Measurements from ENCODE around the gene ZNF14.

Gene ZNF14

DNA sequence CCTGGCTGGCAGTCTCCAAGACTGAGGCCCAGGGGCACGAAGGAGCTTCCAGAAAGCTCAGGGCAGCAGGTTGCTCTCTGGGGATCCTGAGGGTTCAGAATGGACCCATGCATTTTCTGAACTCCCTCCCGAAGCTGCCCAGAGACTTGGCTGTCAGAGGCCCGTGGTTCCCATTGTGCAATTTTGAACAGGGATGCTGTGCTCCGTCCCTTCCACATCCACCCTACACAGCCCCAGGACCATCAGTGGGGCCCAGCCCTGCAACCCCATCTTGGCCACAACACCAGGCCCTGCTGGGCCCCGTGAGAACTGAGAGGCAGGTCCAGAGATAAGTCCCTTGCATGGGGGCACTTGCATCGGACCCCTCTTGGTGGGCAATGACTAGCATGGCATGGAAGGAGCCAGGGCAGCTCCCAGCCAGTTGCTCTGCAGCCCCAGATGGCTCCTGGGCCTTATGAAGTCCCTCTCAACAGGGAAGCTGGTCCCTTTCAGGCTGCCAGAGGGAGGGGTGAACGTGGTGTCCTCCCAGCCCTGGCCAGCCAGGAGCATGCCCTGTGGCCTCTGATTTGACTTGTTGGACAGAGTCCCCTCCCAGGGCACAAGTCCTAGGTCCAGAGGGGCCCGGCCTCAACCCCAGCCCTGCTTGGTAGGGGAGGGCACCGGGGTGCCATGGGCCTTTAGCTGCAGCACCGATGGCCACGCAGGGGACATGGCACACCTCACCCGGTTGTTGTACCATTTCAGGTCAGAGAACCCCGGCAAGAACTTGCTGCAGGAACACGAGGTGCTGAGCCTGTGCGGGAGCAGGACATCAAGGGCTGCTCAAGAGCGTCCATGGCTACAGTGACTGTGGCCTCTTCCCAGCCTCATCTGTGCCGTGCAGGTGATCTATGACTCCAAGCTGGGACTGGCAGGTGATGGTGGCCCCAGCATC, 17.3 kb upstream of the ZNF14 start:
- ChIA-PET CTCF (no interaction called here), POLR2A (ENCODE audit: low non-redundant PET) (interaction anchor here (0.6 kb wide), 1 partner anchor 8 kb away, joined by 4 read pairs; no protein-coding TSS in a partner anchor)
- DNase-seq (ENCODE audit: low spot score) = no peak
- no peak overlapping the region for H3K27ac ChIP-seq
- TF ChIP-seq, protein P1, sequence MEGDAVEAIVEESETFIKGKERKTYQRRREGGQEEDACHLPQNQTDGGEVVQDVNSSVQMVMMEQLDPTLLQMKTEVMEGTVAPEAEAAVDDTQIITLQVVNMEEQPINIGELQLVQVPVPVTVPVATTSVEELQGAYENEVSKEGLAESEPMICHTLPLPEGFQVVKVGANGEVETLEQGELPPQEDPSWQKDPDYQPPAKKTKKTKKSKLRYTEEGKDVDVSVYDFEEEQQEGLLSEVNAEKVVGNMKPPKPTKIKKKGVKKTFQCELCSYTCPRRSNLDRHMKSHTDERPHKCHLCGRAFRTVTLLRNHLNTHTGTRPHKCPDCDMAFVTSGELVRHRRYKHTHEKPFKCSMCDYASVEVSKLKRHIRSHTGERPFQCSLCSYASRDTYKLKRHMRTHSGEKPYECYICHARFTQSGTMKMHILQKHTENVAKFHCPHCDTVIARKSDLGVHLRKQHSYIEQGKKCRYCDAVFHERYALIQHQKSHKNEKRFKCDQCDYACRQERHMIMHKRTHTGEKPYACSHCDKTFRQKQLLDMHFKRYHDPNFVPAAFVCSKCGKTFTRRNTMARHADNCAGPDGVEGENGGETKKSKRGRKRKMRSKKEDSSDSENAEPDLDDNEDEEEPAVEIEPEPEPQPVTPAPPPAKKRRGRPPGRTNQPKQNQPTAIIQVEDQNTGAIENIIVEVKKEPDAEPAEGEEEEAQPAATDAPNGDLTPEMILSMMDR (conservative IDR thresholded peaks at IDR 0.05; ENCODE audit: low read depth) = no peak

DNA sequence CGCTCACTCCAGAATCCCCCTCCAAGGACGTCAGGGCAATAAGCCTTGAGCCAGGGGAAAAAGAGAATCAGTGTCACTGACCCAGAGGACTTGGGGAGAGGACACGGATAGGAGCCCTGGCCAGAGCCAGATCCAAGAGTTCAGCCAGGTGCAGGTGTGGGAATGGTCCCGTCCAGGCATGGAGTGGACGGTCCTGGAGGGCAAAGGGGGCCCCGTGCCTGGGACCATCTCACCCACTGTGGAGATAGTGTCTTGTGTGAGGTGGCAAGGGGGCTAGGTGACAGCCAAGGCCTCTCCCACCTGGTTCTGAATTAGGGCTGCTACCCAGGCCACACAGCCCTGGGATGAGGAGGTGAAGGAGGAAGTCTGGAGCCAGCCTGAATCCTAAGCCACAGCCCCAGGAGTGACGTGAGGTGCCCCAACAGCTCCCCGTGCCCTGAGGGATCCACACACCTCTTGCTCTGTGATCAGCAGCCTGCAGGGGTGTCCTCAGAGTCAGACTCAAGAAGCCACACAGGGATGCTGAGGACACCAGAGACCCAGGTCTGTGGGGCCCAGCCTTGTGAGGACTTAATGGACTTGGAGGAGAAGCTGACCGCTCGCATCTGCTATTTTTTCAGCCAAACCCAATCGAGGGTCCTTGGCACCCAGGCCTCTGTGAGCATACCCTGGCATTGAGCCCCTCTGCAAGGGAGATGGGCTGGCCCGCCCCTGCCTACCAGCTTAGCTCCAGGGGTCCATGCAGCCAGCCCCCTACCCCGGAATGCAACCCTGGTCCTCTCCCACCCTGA, 16.4 kb upstream of the ZNF14 start:
- ChIA-PET CTCF (no interaction called here), POLR2A (ENCODE audit: low non-redundant PET) (interaction anchor here (0.6 kb wide), 1 partner anchor 9 kb away, joined by 4 read pairs; no protein-coding TSS in a partner anchor)
- H3K27ac ChIP-seq = no peak overlapping the region
- DNase-seq (ENCODE audit: low spot score) = no peak
- TF ChIP-seq, protein P1 (conservative IDR thresholded peaks at IDR 0.05; ENCODE audit: low read depth) = no peak

- DNase-seq (ENCODE audit: low spot score) = no peak
Measured at GRCh38 chr19:19748249-19748938, 15.5 kb upstream of the ZNF14 start.

GRCh38 chr19:19747357-19748220, 14.7 kb upstream of the ZNF14 start:
- CTCF ChIA-PET = no interaction called here

More at GRCh38 chr19:19748249-19748938, 15.5 kb upstream of the ZNF14 start:
- TF ChIP-seq, protein P1 (conservative IDR thresholded peaks at IDR 0.05; ENCODE audit: low read depth) = no peak
- ChIA-PET POLR2A (ENCODE audit: low non-redundant PET) (no interaction called here), CTCF (no interaction called here)
- H3K27ac ChIP-seq = no peak overlapping the region

GRCh38 chr19:19746286-19747213, 13.6 kb upstream of the ZNF14 start:
- DNase-seq (ENCODE audit: low spot score) = no peak
- ChIA-PET POLR2A (ENCODE audit: low non-redundant PET) (no interaction called here), CTCF (no interaction called here)
- H3K27ac ChIP-seq = no peak overlapping the region
- TF ChIP-seq, protein P1 (conservative IDR thresholded peaks at IDR 0.05; ENCODE audit: low read depth) = no peak

More at GRCh38 chr19:19747357-19748220, 14.7 kb upstream of the ZNF14 start:
- H3K27ac ChIP-seq = no peak overlapping the region
- TF ChIP-seq, protein P1 (conservative IDR thresholded peaks at IDR 0.05; ENCODE audit: low read depth) = no peak
- no peak for DNase-seq (ENCODE audit: low spot score)
- POLR2A ChIA-PET (ENCODE audit: low non-redundant PET) = no interaction called here

Measured in RWPE1 (cell line).